Epithelial cell of proximal tubule (primary cell): ENCODE results near the gene SLCO4A1. TPM values are rescaled to one million over a fixed set of nuclear protein-coding genes. Genes with fewer than 3 reads are reported as not detected.

ENCODE experiments used
- DNase-seq: peaks from one replicate; pipeline ENCODE4 v3.0.0-alpha.2; 2011; ENCODE audit warnings: low read depth
- H3K4me3 ChIP-seq: 2 replicates; pipeline ENCODE4 v1.5.1; 2011; ENCODE audit warnings: low read depth, mild to moderate bottlenecking, low read length
- CTCF ChIP-seq: conservative IDR thresholded peaks from 2 replicates; pipeline ENCODE4 v1.5.1; 2012; ENCODE audit warnings: low read depth, mild to moderate bottlenecking, low read length
- total RNA-seq: library from RNA; depleted of rRNA; stranded (reverse); fragments of >200 nt; gene quantifications from 2 replicates; pipeline ENCODE4 v1.2.3, GENCODE V29; 2015

SLCO4A1 gene
- total RNA-seq, 1 donor from 2014 or later: 57.3 TPM

- H3K4me3 ChIP-seq: no peak overlapping the region
- no peak for DNase-seq
- no peak for TF ChIP-seq CTCF
Measured at GRCh38 chr20:62716198-62716940, 74.1 kb downstream of the SLCO4A1 start.

DNA sequence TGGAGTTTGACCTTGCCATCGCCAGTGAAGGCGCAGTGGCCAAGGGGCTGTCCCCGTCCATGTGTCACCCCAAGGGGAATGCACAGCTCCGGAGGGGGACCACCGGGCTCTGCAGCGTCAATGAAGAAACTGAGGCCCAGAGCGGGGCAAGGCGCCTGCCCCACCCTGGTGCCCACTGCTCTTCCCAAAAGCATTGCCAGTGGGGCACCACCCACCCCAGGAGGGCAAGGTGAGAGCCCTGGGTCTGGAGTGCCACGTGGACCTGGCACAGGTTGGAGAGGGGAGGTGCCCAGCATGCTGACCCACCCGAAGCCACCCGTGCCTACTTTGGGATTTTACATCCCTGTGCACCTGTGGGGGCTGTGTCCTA is 74.6 kb downstream of the SLCO4A1 start:
- TF ChIP-seq CTCF: no peak
- no peak overlapping the region for H3K4me3 ChIP-seq

GRCh38 chr20:62717933-62718332 is 75.6 kb downstream of the SLCO4A1 start:
- no peak for DNase-seq
- TF ChIP-seq CTCF: no peak
- H3K4me3 ChIP-seq: no peak overlapping the region

More for the DNA sequence above, 74.6 kb downstream of the SLCO4A1 start:
- no peak for DNase-seq

GRCh38 chr20:62718546-62718945 is 76.2 kb downstream of the SLCO4A1 start:
- TF ChIP-seq CTCF: no peak
- no peak overlapping the region for H3K4me3 ChIP-seq
- no peak for DNase-seq

- no peak for DNase-seq
- H3K4me3 ChIP-seq: no peak overlapping the region
- no peak for TF ChIP-seq CTCF
Measured at GRCh38 chr20:62719250-62719935, 77.1 kb downstream of the SLCO4A1 start.

Other genes with a start within 250 kb of the SLCO4A1 start
- gene CABLES2, start 235.2 kb upstream of the SLCO4A1 start, total RNA-seq: 5.8 and 7.8 TPM in 2 replicates
- 0.07 and 0.40 TPM in 2 replicates for gene RBBP8NL, start 215.0 kb upstream of the SLCO4A1 start, total RNA-seq
- gene GATA5, start 166.5 kb upstream of the SLCO4A1 start, total RNA-seq: not detected in 2 replicates
- 0.29 TPM in 1 of 2 replicates, not detected in the other for gene NTSR1, start 66.3 kb downstream of the SLCO4A1 start, total RNA-seq
- gene MRGBP, start 154.0 kb downstream of the SLCO4A1 start, total RNA-seq: 14.6 and 23.4 TPM in 2 replicates
- gene OGFR, start 162.3 kb downstream of the SLCO4A1 start, total RNA-seq: 57.6 and 61.1 TPM in 2 replicates
- 2.8 and 4.6 TPM in 2 replicates for gene COL9A3, start 174.5 kb downstream of the SLCO4A1 start, total RNA-seq
- 5.7 and 7.2 TPM in 2 replicates for gene TCFL5, start 219.3 kb downstream of the SLCO4A1 start, total RNA-seq